Stimulated activated CD4-positive, alpha-beta T cell treated with anti-CD3 and anti-CD28 coated beads, Interleukin-1b, Interleukin-23, amount 100 ng/mL, for 1 hour (primary cell): ENCODE measurements around the gene FBXL17.

Experiments used
- DNase-seq, 2 donors: peaks; one replicate each; pipeline ENCODE4 v3.0.0-alpha.2; 2020; ENCODE audit warnings: low read depth in 2 of 2

FBXL17 gene

DNA sequence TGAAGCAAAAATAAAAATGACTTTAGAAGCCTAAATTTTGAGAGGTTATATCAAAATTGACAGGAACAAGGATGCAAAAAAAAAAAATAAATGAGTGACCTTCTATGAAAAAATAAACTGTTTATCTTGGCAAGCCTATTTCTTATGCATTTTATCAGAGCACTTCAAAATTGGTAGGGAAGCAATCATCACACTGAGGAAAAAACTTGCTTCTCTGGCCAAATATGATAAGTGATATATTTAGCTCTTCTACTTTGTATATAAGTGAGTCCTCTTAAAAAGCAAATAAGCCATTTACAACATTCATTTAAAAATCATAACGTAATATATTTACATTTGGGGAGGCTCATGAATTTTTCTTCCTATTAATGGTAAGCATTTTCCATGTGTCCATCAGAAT, 287.1 kb downstream of the FBXL17 start:
- DNase-seq, result no peak

DNA sequence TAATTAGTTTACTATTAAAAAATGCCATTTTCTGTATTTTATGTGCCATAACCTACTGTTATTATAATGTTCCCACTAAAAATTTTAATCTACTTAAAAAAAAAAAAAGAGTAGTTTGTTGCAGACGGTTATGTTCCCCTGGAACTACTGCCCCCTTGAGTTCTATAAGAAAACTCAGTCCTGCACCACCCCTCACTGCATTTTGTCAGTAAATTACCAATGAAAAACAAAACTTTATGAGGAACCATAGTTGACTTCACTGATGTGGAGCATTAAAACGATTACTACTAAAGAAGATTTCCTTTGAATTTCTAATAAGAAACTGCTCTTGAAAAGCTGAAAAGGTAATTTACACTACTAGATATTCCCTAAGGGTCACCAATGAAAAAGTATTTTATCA, 288.7 kb downstream of the FBXL17 start:
- DNase-seq, result no peak

DNA sequence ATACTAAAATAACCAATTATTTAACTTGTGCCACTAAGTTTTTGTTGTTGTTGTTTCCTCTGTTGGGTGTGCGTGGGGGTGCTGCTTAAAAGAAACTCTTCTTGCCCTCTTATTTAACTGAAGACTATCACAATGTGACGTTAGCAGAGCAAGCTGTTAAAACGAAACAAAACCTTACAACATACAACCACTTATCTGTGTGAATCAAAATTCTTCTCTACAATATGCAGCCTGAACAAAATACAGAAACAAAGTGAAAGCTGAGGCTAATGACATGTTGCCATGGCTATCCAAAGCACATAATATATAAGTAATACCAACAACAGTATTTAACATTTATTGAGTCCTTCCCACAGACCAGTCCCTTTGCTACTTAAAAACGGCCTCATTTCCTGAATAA, 291.0 kb downstream of the FBXL17 start:
- no peak for DNase-seq

DNA sequence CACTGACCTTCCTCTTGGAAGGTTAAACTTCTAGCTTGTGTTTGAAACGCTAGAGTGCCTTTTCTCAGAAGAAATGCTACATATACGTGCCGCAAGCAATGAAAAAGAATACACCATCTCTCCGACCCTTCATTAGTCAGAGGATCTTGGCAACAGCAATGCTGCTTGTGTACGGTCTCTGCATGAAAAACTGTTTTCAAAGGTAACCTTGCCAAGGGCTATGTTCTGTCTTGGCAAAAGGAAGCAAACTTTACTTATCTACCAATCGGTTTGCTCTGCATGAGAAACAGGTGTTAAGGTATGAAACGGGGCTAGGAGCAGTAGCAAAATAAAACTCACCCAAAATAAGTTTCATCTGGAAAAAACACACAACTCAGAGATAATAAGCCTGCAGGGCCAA, 297.8 kb downstream of the FBXL17 start:
- no peak for DNase-seq

DNA sequence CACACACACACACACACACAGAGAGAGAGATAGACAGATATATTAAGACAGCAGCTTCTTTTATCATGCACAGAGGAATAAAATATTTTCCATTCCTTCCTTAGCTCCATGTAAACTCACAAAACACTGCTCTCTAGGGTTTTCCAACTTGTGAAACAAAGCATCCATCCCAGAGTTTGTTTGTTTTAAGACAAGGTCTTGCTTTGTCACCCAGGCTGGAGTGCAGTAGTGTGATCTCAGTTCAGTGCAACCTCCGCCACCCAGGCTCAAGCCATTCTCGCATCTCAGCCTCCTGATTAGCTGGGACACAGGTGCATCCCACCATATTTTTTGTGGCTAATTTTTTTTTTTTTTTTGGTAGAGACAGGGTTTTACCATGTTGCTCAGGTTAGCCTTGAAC, 298.7 kb downstream of the FBXL17 start:
- no peak for DNase-seq

DNA sequence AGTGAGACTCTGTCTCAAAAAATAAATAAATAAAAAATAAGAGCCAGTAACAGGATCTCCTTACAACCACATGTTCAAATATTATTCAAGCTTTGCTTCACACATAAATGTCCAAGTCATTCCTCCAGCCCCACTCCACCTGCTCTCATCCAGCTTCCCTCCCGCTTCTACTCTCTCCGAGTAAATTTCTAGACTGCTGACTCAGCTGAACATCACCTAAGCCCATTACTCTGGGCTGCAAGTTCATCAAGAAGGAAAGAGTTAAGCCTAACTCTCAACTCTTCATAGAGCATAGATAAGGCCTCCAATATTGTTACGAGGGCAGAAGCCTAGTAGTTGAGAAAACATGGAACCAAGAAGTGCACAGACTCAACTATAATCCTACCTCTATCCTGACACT, 300.2 kb downstream of the FBXL17 start:
- DNase-seq, result no peak

DNA sequence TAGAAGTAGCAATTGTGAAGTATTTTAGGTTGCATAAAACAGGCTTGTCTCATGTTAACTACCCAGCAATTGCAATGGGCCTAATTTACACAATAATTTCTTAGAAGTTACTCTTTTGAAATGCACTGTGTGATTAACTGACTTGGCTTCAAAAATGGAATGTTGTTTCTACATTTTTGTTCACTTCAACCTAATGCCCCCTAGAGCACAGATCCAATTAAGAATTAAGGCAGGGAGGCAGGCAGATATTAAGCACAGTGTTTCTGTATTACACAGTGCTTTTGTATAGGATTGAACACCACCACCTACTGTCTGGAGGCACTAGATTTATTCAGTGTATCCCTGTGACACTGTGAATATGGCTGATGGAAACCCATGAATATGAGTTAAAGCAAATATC, 302.1 kb downstream of the FBXL17 start:
- no peak for DNase-seq

DNA sequence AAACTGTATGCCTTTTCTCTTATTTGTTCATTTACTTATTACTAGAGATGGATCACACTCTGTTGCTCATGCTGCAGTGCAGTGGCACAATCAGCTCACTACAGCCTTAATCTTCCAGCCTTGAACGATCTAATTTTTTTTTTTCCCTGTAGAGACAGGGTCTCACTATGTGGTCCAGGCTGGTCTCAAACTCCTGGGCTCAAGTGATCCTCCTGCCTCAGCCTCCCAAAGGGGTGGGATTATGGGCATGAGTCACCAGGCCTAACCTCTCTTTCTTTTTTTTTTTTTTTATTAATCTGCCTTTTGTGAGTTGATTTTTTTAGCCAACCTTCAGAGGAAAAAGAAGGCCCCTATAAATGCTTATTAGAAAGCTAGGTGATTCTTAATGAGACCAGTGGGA, 303.0 kb downstream of the FBXL17 start:
- DNase-seq, result no peak

DNA sequence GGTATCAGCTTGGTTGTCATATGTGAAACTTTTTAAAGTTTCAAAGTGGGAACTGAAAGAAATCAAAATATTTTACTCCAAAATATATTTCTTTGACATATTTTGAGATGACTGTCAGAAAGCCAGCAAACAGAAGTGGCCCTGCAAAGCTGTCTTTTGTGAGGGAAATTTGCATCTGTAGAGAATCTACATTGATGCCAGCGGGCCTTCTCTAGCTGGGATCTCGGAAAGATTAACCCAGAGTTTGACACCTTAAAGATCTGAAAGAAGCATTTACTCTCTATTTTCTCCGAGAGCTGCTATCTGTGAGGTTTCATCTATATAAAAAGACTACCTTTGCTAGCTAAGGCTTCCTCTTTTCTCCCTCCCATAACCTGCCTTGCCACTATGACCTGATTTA, 303.6 kb downstream of the FBXL17 start:
- DNase-seq, result no peak

DNA sequence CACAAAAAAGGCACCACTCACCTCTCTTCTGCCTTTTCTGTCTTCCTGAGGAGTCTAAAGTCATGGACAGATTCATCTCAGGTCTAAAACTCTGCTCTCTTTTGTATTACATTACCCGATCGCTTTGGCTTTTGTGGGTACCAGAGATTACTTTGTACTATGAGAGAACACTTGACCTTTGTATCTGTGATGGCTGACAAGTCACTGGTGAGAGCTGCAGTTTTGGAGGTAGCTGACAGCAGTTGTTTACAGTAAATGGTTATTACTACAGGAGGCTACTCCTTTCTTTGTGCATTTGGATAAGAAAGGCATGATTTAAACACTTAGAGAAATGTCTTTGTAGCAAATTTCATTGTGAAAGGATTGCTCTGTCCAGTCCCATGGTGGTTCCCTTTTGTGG, 307.3 kb downstream of the FBXL17 start:
- no peak for DNase-seq

DNA sequence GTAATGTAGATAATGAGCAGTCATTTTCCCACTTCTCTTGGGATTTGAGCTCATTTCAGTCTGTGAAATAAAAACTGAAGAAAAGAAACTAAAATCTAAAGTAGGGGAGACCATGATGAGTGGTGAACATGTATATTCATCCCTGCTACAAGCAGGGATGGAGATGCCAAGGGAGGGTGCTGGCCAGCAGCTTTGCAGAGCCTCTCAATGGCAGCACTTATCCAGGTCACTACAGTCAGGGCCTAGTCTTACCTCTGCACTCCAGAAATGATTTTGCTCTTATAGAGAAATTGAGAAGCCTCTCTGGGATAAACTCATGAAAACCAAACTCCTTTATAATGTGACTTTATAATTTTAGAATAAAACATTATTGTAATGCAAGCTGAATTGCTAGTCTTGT, 317.6 kb downstream of the FBXL17 start:
- DNase-seq, result no peak

DNA sequence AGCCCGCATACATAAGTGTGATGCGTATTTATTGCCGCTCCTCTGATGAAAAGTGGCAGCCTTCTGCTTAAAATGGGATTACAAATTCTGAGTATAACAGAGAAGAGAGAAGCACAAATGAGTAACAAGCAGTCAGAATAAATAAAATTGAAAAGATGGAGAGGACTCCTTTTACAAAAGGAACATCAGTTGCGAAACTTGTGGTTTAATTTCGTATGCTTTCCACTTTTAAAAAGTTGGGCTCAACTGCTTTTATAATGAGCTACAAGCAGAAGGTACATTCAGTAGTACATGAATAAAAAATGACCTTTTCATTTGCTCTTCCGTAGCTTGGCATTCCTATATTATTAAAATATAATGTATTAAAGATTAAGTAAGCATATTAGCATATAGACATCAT, 320.0 kb downstream of the FBXL17 start:
- DNase-seq, result no peak

DNA sequence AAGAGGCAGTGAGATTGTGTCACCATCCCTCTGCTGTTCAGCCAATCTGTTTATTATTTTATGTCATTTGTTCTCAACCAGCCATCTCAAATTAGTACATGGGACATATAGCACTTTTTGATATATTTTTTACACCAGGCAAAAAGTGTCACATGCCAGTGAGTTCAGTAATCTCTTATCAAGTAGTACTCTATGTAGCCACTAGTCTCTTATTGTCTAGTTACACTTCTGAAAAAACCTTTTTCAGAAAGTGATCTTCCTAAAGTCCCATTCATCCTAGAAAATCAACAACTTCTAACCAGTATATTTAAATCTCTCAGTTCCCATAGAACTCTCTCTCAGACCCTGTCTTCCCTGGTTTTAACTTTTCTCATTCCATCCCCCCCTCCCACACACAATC, 321.6 kb downstream of the FBXL17 start:
- DNase-seq, result no peak

DNA sequence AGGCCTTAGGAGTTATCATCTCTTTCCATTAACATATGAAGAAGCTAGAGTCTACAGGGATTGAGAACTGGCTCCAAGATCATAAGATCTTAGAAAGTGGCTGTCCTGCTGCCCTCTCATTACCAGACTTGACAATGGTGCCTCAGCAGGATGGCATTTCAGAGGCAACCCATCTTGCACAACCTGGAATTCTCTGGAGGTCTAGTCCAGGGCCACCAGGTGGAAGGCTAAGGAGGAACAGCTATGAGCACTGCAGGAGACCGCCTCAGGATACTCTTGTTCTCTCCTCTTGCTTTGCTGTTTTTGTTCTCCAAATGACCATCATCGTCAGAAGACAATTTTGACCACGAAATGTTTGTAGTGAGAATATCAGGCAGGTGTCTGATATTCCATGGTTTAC, 322.6 kb downstream of the FBXL17 start:
- no peak for DNase-seq

DNA sequence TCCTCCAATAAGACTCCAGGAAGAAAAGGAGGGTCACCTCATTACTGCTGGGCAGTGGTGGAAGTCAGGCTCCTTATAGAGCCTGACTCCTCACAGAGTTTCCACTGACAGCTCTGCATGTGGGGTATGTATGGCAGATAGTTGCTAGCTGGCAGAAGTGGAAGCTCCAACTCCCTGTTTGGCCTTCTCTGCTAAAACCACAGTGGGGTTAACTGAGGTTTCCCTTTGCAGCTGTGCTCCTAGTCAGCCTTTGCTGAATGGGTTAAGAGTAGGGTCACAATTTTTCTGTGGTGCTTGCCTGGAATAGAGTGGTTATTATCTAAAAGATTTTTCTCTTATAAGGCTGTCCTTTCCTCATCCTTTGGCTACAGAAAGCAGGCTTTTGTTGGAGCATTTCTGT, 327.5 kb downstream of the FBXL17 start:
- no peak for DNase-seq

DNA sequence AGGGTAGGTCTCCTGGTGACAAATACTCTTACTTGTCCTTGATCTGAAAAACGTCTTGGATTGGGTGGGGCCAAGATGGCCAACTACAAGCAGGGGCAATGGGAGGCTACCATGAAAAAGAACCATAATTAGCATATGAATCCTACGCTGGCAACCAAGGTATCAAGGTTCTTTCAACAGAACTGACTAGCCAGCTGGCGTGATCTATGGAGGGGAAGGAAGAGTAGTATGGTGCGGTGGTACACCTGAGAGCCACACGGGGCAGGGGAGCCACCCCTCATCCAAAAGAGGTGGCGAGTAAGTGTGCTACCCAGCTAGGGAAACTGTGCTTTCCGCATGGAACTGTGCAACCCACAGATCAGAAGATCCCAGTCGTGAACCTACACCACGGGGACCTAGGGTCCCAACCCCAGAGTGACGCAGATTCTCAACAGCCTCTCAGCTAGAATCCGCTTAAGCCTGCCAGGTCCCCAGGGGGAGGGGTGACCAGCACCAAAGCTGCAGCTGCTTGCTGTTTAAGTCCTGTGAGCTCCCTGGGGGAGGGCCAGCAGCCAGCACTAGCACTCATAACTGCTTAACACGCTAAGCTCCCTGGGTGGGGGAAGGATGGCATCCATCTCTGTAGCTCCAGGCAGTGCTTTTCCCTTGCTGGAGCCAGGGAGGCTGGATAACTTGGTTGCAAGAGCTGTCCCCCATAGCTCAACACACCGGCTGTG, 334.8 kb downstream of the FBXL17 start:
- no peak for DNase-seq

DNA sequence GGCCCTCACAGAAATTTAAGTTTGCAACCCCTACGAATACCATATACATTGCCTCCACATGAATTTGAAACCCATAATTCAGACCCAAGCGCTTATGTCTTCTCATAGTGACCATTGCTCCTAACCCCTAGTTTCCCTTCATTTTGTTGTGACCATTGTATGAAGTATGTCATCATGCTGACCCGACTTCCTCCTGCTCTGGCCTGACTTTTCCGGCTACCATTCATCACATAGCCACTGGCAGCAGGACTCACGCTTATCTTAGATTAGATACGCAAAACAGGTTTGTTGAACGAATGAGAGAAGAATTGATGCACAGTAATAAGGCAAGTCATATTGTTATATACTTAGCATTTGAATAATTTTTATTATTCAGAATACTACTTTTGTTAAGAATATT, 345.4 kb downstream of the FBXL17 start:
- no peak for DNase-seq

DNA sequence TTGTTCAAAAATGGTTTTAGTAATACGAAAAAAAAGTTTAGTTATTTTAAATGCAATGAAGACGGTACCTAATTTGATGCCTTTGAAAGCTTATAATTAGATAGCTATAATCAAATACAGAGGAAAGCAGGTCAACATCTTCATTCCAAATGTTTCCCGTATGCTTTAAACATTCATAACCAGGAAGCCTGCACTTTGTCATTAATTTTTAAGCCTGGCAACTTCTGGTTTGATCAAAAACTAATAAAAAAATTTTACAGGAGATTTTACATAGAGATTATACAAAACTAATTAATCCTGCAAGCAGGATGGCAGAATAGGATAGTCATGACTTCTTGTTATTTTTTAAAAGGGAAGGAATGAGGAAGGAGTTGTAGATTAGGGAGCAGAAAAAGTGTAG, 353.0 kb downstream of the FBXL17 start:
- no peak for DNase-seq

DNA sequence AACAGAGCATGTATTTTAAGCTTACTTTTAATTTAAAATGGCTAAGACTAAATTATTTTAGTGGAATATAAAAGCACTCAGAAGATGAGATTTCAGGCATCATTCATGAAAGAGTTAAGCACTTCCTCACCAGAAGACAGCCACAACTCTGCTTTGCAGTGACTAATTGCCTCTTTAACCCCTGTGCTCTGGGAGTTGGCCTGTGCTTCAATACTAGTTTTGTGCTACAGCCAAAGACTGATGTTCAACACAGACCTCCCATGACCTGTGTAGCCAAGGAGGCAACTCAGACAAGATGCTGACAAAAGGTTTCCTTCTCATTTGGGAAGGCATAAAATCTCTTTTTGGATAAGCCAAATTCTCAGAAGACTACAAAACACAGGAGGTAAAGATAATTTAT, 353.5 kb downstream of the FBXL17 start:
- DNase-seq, result no peak

DNA sequence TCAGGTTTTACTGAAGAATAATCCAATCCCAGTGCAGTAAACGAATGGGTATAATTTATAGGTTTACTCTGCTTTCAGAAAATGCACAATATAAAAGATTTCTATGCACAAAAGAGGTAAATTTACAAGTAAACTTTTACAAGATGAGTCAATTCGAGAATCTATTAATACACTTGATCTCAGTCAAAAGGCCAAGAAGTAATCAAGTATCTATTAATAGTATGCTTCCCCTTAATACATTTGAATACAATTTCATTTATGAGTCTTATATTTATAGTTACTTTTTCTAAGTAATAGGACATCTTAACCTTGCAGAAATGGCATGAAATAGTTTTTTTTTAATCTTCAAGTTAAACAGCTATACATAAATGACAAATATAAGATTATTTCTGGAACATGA, 355.9 kb downstream of the FBXL17 start:
- DNase-seq, result no peak

DNA sequence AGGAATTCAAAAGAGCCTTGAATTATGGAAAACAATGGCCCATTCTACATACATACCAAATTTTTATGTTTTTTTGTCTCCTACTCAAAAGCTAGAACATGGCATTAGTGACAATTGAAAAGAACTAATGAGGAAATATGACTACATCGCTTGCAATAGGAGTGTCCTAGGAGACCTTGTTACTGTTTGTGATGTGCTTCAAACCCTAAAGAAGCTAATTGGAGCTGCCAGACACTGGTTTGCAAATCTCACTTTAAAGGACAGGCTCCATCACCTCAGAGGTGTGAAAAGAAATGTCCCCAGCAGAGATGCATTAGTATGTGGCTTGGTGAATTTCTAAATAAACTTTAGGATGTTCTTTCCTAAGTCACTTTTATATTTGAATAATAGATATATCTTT, 356.9 kb downstream of the FBXL17 start:
- DNase-seq, result no peak

DNA sequence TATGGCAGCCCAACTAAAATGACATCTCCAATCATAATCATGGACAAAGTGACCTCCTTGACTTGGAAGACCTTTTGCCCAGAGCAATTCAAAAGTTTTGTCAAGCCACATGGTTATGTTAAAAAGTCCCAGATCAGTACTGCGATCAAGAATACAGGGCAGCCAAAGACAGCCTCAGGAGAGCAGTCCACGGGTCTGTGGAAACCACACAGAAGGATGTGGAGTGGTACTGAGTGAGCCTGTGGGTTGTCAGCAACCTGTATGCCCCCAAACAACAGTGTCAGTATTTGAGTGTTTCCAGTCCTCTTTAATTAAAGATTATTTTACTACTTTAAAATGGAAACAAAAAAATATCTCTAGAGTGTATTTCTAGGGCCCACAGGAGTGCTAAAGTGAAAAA, 365.8 kb downstream of the FBXL17 start:
- no peak for DNase-seq

DNA sequence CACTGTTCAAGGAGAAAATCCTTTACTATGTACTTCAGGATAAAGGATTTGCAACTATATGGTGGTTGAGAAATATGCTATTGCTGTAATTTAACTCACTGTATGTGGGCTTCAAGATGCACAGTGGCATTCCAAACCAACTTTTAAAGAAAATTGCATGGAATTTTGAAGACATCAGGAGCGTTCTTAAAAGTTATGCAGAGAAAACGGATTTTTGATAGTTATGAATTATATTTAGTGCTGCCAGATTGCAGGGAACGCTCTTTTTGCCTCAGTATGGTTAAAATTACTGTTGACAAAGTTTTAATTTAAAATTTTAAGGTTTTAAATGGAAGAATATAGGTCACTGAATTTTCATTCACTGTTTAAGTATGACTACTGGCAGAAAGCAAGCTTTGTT, 375.1 kb downstream of the FBXL17 start:
- no peak for DNase-seq

DNA sequence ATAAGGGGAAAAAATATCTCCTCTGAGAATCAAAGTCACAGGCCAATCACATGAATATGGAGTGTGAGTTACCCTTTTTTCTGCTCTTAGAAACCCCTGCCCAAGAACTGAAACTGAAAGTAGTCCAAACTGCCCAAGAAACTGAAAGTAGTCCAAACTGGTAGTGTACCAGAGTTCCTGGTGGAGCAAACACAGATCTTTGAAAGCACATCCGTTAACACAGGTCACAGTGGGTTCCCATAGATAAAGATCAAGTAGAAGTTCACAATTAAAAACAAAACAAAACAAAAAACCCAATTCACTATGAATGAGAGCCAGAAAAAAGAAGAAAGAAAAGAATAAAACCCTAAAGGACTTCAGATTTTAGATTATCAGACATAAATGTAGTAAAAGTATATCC, 378.7 kb downstream of the FBXL17 start:
- no peak for DNase-seq

DNA sequence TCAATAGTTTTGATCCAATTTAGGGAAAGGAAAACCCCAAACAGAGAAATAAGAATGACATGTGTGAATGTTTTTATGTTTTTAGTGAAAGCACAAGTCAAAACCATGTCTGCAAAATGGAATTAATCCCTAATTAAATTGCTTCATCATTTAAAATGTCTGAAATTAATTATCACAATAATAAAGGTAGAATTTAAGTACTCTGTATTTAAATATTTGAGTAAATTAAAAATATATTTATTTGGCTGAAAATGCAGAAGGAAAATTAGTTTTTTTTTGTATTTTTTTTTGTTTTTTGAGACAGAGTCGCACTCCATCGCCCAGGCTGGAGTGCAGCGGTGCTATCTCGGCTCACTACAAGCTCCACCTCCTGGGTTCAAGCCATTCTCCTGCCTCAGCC, 380.7 kb downstream of the FBXL17 start:
- DNase-seq, result no peak
